MM.1S (cell line): Measurements from ENCODE around the gene NR6A1.
A peak's percentile ranks its signal among the peaks of the same experiment; 100 is the strongest.

Experiments used
- DNase-seq: peaks from one replicate; pipeline ENCODE4 v3.0.0-alpha.2; 2015
- H2AFZ ChIP-seq: fragments of 300-600 bp; sonication (generic); 2 replicates; pipeline ENCODE4 v1.6.0; 2016; ENCODE audit warnings: antibody characterized with exemption, low read length
- H3F3A ChIP-seq: fragments of 300-600 bp; sonication (generic); 2 replicates; pipeline ENCODE4 v1.6.1; 2016; ENCODE audit warnings: mild to moderate bottlenecking, antibody characterized with exemption, low read length, moderate library complexity, mixed read lengths; ENCODE audit not compliant: insufficient read depth
- H3K27ac ChIP-seq: fragments of 300-600 bp; sonication (generic); 2 replicates; pipeline ENCODE4 v1.5.1; 2016; ENCODE audit warnings: mild to moderate bottlenecking, low read length
- H3K27me3 ChIP-seq: fragments of 300-600 bp; sonication (generic); replicated peaks from 2 replicates; pipeline ENCODE4 v1.6.0; 2016; ENCODE audit warnings: low read length; ENCODE audit not compliant: insufficient read depth
- H3K36me3 ChIP-seq: fragments of 300-600 bp; sonication (generic); replicated peaks from 2 replicates; pipeline ENCODE4 v1.6.1; 2016; ENCODE audit warnings: mild to moderate bottlenecking, low read length, mixed read lengths; ENCODE audit not compliant: insufficient read depth
- H3K4me1 ChIP-seq: fragments of 300-600 bp; sonication (generic); 2 replicates; pipeline ENCODE4 v1.6.1; 2016; ENCODE audit warnings: low read length, mixed read lengths
- H3K4me2 ChIP-seq: fragments of 300-600 bp; sonication (generic); 2 replicates; pipeline ENCODE4 v1.6.0; 2016; ENCODE audit warnings: low read depth, low read length
- H3K4me3 ChIP-seq: fragments of 300-600 bp; sonication (generic); 2 replicates; pipeline ENCODE4 v1.5.1; 2016; ENCODE audit warnings: low read length, mixed read lengths
- H3K79me2 ChIP-seq: fragments of 300-600 bp; sonication (generic); 2 replicates; pipeline ENCODE4 v1.6.1; 2016; ENCODE audit warnings: mixed run types, low read length, mixed read lengths
- H3K9ac ChIP-seq: fragments of 300-600 bp; sonication (generic); 2 replicates; pipeline ENCODE4 v1.6.1; 2016; ENCODE audit warnings: low read length, mixed read lengths
- H3K9me2 ChIP-seq: fragments of 300-600 bp; sonication (generic); replicated peaks from 2 replicates; pipeline ENCODE4 v1.6.1; 2016; ENCODE audit warnings: mild to moderate bottlenecking, low read length, mixed read lengths; ENCODE audit not compliant: insufficient read depth
- H3K9me3 ChIP-seq: fragments of 300-600 bp; sonication (generic); replicated peaks from 2 replicates; pipeline ENCODE4 v1.6.1; 2016; ENCODE audit warnings: mild to moderate bottlenecking, low read length, mixed read lengths; ENCODE audit not compliant: insufficient read depth
- H4K20me1 ChIP-seq: fragments of 300-600 bp; sonication (generic); 2 replicates; pipeline ENCODE4 v1.6.1; 2016; ENCODE audit warnings: mild to moderate bottlenecking, low read length, moderate library complexity, mixed read lengths; ENCODE audit not compliant: insufficient read depth
- EZH2 ChIP-seq: fragments of 300-600 bp; sonication (generic); optimal IDR thresholded peaks from 2 replicates; pipeline ENCODE3; 2017; ENCODE audit warnings: low read depth, mild to moderate bottlenecking, antibody characterized with exemption, low read length, mixed read lengths
- EZH2phosphoT487 ChIP-seq: fragments of 300-600 bp; sonication (generic); IDR thresholded peaks from 2 replicates; pipeline ENCODE4 v1.6.1; 2018; ENCODE audit warnings: antibody characterized with exemption, low read length
- TF ChIP-seq, protein P1 (sequence below): fragments of 300-600 bp; sonication (generic); IDR thresholded peaks from 2 replicates; pipeline ENCODE4 v1.5.1; 2016; ENCODE audit warnings: antibody characterized with exemption, low read length, mixed read lengths

Gene NR6A1

DNA sequence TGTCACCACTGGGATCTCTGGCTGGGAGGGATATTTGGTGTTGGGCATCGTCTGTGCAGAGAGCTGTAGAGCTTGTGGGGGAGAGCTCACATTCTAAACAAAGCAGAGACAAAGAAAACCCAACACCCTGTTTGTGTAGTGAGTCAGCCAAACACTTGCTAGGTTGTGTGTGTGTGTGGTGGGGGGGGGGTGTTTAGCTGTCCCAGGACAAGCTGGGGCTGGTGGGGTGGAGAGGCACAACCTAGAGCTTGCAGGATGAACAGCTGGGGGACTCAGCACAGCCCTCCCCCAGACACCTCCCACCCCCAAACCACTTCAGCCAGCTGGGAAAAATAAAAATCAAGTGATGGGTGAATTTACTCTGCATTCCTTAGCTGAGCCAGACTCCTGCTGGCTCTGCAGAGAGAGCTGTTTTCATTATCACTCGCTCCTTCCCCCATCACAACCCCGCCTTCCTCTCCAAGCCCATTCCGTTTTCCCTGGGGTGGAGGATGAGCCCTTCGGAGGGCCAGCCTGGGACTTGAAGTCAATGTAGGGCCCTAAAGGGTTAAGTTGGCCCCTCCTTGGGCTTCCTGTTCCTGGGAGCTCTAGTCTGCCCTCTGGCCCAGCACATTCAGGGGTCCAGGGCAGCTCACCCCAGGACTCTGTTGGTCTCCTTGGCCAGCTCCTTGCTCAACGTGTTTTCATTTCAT, 8.4 kb upstream of the NR6A1 start:
- peaks cover 15% of the 10 kb centered on the region for H3K27me3 ChIP-seq
- TF ChIP-seq EZH2: no peak
- TF ChIP-seq EZH2phosphoT487: no peak
- TF ChIP-seq, protein P1, sequence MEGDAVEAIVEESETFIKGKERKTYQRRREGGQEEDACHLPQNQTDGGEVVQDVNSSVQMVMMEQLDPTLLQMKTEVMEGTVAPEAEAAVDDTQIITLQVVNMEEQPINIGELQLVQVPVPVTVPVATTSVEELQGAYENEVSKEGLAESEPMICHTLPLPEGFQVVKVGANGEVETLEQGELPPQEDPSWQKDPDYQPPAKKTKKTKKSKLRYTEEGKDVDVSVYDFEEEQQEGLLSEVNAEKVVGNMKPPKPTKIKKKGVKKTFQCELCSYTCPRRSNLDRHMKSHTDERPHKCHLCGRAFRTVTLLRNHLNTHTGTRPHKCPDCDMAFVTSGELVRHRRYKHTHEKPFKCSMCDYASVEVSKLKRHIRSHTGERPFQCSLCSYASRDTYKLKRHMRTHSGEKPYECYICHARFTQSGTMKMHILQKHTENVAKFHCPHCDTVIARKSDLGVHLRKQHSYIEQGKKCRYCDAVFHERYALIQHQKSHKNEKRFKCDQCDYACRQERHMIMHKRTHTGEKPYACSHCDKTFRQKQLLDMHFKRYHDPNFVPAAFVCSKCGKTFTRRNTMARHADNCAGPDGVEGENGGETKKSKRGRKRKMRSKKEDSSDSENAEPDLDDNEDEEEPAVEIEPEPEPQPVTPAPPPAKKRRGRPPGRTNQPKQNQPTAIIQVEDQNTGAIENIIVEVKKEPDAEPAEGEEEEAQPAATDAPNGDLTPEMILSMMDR: no peak
- no peaks in the 10 kb centered on the region for H4K20me1 ChIP-seq
- H3K27ac ChIP-seq: no peak overlapping the region
- no peak overlapping the region for H3K4me2 ChIP-seq
- no peak overlapping the region for H3K9ac ChIP-seq
- H3K9me2 ChIP-seq: no peaks in the 10 kb centered on the region
- DNase-seq: no peak
- H3K79me2 ChIP-seq: no peaks in the 10 kb centered on the region
- H3K9me3 ChIP-seq: no peaks in the 10 kb centered on the region
- H3F3A ChIP-seq: no peaks in the 10 kb centered on the region
- no peak overlapping the region for H3K4me3 ChIP-seq
- no peaks in the 10 kb centered on the region for H3K36me3 ChIP-seq
- no peaks in the 10 kb centered on the region for H3K4me1 ChIP-seq
- H2AFZ ChIP-seq: no peak overlapping the region

DNA sequence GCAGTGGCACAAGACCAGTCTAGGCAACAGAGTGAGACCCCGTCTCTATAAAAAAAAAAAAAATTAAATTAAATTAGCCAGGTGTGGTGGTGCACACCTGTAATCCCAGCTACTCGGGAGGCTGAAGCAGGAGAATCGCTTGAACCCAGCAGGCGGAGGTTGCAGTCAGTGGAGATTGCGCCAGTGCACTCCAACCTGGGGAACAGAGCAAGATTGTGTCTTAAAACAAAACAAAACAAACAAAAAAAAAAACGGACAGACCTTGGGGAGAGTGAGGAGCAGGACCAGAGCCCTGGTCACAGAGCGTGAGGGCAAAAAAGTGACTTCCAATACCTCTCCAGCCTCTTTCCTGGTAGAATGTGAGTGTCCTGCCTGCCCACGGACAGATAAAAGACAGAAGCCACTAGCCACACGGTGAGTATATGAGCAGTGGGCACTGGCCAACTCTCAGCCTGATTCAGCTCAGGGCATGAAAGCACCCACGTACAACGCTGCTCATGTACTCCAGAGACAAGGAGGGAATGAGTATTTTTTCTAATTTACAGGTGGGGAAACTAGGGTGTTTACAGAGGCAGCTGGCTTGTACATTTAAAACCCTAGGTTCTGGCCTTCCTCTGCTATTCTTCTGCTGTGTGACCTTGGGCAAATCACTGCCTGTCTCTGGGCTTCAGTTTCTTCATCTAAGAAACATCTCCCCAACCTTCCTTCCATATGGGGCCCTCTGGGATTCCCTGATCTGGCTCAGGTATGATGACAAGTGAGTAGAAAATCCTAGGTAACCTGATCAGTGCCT, 7.7 kb upstream of the NR6A1 start:
- no peaks in the 10 kb centered on the region for H3K79me2 ChIP-seq
- H3K36me3 ChIP-seq: no peaks in the 10 kb centered on the region
- no peak overlapping the region for H3K4me2 ChIP-seq
- no peaks in the 10 kb centered on the region for H3K9me3 ChIP-seq
- peaks cover 15% of the 10 kb centered on the region for H3K27me3 ChIP-seq
- no peak overlapping the region for H3K27ac ChIP-seq
- no peaks in the 10 kb centered on the region for H3K9me2 ChIP-seq
- H3K4me1 ChIP-seq: 0 out of 2 replicates have a peak, but pooled peaks cover 3% of the 10 kb centered on the region
- no peak overlapping the region for H2AFZ ChIP-seq
- no peak for DNase-seq
- H3K4me3 ChIP-seq: no peak overlapping the region
- no peaks in the 10 kb centered on the region for H4K20me1 ChIP-seq
- TF ChIP-seq, protein P1: no peak
- TF ChIP-seq EZH2phosphoT487 (no peak), EZH2 (no peak)
- H3K9ac ChIP-seq: no peak overlapping the region
- no peaks in the 10 kb centered on the region for H3F3A ChIP-seq

DNA sequence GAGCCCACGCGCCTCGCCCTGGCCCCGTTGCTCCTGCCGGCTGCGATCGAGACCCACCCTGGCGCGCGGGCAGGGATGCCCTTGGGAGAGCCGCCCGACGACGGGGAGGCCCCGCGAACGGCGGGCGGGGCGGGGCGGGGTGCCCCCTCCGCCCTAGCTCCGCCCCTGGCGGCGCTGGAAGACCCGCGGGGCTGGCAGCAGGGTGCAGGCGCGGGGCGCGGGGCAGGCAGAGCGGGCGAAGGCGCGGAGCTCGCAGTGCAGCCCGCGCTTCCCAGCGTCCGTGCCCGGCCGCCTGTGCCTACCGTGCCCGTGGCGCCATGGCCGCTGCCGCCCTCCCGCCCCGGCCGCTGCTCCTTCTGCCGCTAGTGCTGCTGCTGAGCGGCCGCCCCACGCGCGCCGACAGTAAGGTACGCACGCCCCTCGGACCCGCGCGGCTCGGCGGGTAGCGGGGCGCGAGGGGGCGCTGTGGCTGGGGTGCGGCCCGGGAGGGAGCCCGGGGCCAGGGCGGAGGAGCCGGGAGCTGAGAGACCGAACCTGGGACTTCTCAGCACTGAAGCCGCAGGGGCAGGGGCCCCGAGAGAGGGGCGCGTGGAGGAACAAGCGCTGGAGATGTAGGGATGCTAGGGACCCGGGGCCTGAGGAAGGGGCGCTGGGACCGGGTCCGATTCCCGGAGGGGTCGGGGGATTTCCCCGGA, 6.0 kb upstream of the NR6A1 start, which contains the start of gene OLFML2A:
Gene OLFML2A, plus strand, starts transcription at position 180 of the 695 bp plus-strand sequence. Its CDS starts 138 bp downstream, at position 318.
- Histone ChIP-seq H3K4me3 (peak within 1 kb of the TSS; percentile 43; the same call in 1 of the 2 replicates), H3K4me2 (peak within 1 kb of the TSS; percentile 55; the same call in 1 of the 2 replicates), H3K27ac (no peak within 1 kb of the TSS), H3F3A (no peaks in the 10 kb centered on the region), H2AFZ (no peak within 1 kb of the TSS), H3K79me2 (no peaks in the 10 kb centered on the region), H3K36me3 (no peaks in the 10 kb centered on the region), H4K20me1 (no peaks in the 10 kb centered on the region), H3K9me3 (no peaks in the 10 kb centered on the region), H3K9ac (no peak within 1 kb of the TSS), H3K9me2 (no peaks in the 10 kb centered on the region), H3K27me3 (peaks cover 15% of the 10 kb centered on the region), H3K4me1 (peaks cover 8% of the 10 kb centered on the region; the same call in 1 of the 2 replicates)
- TF ChIP-seq, protein P1: peak; percentile 24
- TF ChIP-seq EZH2phosphoT487: no peak
- DNase-seq: no peak
